Ascending aorta (tissue), 2 donors: ENCODE data around the gene MED9. TPM values are rescaled to one million over a fixed set of nuclear protein-coding genes. Genes with fewer than 3 reads are reported as not detected.

Experiments used
- DNase-seq, 2 donors: peaks; one replicate each; pipeline ENCODE4 v3.0.0-alpha.2; 2019; ENCODE audit warnings: low spot score in 2 of 2
- H3K27ac ChIP-seq, 2 donors: fragments of 200-600 bp; sonication (generic); one replicate each; pipeline ENCODE4 v1.5.1; 2016 to 2017; ENCODE audit warnings: mild to moderate bottlenecking in 1 of 2
- H3K27me3 ChIP-seq: fragments of 200-600 bp; sonication (generic); one replicate; pipeline ENCODE4 v1.5.1; 2017
- H3K36me3 ChIP-seq, 2 donors: fragments of 200-600 bp; sonication (generic); one replicate each; pipeline ENCODE4 v1.5.1; 2016
- H3K4me1 ChIP-seq, 2 donors: fragments of 200-600 bp; sonication (generic); one replicate each; pipeline ENCODE4 v1.5.1; 2016 to 2017; ENCODE audit warnings: mild to moderate bottlenecking in 1 of 2
- H3K4me3 ChIP-seq, 2 donors: fragments of 200-600 bp; sonication (generic); one replicate each; pipeline ENCODE4 v1.5.1; 2016 to 2017; ENCODE audit warnings: mild to moderate bottlenecking in 1 of 2
- H3K9me3 ChIP-seq, 2 donors: fragments of 200-600 bp; sonication (generic); one replicate each; pipeline ENCODE4 v1.5.1; 2016
- intact Hi-C: fragments of 100-400 bp; cut with DNase I; formaldehyde crosslinking; loops from one replicate; pipeline ENCODE4 v1.15.1; 2023
- total RNA-seq: library from RNA; depleted of rRNA; stranded (reverse); fragments of >200 nt; gene quantifications from one replicate; pipeline ENCODE4 v1.1.0, GENCODE V29; 2016
- TF ChIP-seq, protein P1 (sequence below), 3 experiments: fragments of 200-600 bp in 2 of 3; fragments of 450-650 bp in 1 of 3; sonication (generic) in 2 of 3; IDR thresholded peaks; one replicate each; pipeline ENCODE4 v1.5.1; 2016 to 2019; ENCODE audit warnings: antibody characterized with exemption in 3 of 3, mild to moderate bottlenecking in 1 of 3, moderate library complexity in 1 of 3

Gene MED9
- total RNA-seq, 1 donor from 2014 or later: 16.9 TPM

DNA sequence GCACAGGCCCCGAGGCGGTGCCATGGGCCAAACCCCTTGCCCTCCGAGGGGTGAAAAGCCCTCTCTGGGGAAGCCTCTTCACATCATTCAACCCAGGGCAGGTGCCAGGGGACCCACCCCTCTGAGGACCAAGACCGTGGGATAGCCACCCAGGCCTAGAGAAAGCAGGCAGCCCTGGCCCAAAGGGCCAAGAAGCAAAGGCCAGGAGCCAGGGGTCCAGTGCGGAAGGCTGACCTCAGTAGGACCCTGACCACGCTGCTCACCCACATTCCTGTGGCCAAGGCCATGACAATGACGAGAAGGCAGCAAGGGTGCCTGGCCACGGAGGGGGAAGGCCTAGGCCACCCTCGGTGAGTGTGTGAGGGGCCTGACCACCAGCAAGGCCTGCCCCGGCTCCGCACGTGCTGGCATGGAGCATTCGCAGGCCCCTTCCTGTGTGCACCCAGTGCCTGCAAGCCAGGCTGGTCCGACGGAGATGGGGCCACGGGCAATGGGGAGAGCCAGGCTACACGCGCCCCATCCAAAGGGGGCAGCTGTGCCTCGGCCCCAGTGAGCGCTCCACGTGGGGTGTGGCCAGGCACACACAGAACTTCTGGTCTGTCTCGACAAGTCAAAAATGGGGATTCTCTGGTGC lies 43.9 kb downstream of the MED9 start:
- TF ChIP-seq, protein P1, sequence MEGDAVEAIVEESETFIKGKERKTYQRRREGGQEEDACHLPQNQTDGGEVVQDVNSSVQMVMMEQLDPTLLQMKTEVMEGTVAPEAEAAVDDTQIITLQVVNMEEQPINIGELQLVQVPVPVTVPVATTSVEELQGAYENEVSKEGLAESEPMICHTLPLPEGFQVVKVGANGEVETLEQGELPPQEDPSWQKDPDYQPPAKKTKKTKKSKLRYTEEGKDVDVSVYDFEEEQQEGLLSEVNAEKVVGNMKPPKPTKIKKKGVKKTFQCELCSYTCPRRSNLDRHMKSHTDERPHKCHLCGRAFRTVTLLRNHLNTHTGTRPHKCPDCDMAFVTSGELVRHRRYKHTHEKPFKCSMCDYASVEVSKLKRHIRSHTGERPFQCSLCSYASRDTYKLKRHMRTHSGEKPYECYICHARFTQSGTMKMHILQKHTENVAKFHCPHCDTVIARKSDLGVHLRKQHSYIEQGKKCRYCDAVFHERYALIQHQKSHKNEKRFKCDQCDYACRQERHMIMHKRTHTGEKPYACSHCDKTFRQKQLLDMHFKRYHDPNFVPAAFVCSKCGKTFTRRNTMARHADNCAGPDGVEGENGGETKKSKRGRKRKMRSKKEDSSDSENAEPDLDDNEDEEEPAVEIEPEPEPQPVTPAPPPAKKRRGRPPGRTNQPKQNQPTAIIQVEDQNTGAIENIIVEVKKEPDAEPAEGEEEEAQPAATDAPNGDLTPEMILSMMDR (IDR thresholded peaks at IDR 0.05): no peak
- no peak for DNase-seq
- Histone ChIP-seq H3K27me3 (no peaks in the 10 kb centered on the region), H3K4me1 (no peaks in the 10 kb centered on the region), H3K4me3 (no peak overlapping the region), H3K9me3 (no peaks in the 10 kb centered on the region), H3K36me3 (no peaks in the 10 kb centered on the region), H3K27ac (no peak overlapping the region)
- intact Hi-C loops: no loop called here

GRCh38 chr17:17523001-17523730 lies 46.4 kb downstream of the MED9 start:
- no peak for DNase-seq
- no peaks in the 10 kb centered on the region for H3K4me1 ChIP-seq
- H3K36me3 ChIP-seq: no peaks in the 10 kb centered on the region
- H3K27me3 ChIP-seq: no peaks in the 10 kb centered on the region
- no peak overlapping the region for H3K4me3 ChIP-seq
- intact Hi-C loops: no loop called here
- H3K9me3 ChIP-seq: no peaks in the 10 kb centered on the region
- TF ChIP-seq, protein P1 (IDR thresholded peaks at IDR 0.05): no peak
- H3K27ac ChIP-seq: no peak overlapping the region

DNA sequence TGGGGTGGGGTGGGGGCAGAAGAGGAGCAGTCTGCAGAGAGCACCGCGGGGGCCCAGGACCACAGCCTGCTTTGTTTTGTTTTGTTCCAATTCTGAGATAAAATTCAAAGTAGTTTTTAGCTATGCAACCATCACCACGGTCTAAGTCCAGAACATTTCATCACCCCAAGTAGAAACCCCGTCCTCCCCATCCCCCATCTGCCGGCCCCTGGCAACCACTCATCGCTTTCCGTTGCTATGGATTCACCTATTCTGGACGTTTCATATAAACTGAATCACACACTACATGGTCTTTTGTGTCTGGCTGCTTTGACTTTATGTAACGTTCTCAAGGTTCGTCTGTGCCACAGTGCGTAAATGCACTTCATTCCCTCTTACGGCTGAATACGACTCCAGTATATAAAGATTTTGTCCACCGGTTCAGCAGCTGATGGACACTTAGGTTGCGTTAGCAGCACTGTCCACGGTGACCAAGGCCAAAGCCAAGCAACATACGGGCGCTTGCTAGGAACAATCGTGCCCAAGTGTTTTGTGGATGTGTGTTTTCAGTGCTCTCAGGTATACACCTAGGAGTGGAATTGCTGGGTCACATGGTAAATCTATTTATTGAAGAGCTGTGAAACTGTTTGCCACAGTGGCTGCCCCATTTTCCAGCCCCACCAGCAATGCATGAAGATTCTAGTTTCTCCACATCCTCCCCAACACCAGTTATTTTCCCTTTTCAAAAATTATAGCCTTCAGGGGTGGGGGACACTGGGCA lies 47.1 kb downstream of the MED9 start:
- H3K27me3 ChIP-seq: no peaks in the 10 kb centered on the region
- H3K27ac ChIP-seq: no peak overlapping the region
- intact Hi-C loops: no loop called here
- no peaks in the 10 kb centered on the region for H3K36me3 ChIP-seq
- H3K4me1 ChIP-seq: no peaks in the 10 kb centered on the region
- no peak for DNase-seq
- H3K4me3 ChIP-seq: no peak overlapping the region
- no peaks in the 10 kb centered on the region for H3K9me3 ChIP-seq
- TF ChIP-seq, protein P1 (IDR thresholded peaks at IDR 0.05): no peak

- H3K36me3 ChIP-seq: no peaks in the 10 kb centered on the region
- H3K27ac ChIP-seq: no peak overlapping the region
- H3K9me3 ChIP-seq: no peaks in the 10 kb centered on the region
- no peak for DNase-seq
- TF ChIP-seq, protein P1 (IDR thresholded peaks at IDR 0.05): no peak
- no peaks in the 10 kb centered on the region for H3K4me1 ChIP-seq
- no peak overlapping the region for H3K4me3 ChIP-seq
- intact Hi-C loops: no loop called here
- no peaks in the 10 kb centered on the region for H3K27me3 ChIP-seq
Observed at GRCh38 chr17:17525311-17525710, 48.5 kb downstream of the MED9 start.

DNA sequence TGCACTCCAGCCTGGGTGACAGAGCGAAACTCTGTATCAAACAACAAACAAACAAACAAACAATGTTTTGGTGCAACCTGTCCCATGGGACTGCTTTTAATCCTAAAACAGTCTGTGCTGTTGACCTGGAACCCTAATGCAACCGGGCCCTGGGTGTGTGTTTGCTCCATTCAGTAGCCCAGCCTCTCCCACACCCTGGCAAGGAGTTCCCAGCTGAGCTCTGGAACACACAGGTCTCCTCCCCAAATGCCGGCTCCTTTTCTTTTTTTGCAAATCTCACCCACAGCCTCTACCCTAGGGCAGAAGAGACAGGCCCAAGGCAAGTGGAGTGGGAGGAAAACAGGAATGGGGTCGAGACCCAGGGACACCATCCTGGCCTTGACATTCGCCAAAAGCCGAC lies 49.2 kb downstream of the MED9 start:
- Histone ChIP-seq H3K9me3 (no peaks in the 10 kb centered on the region), H3K36me3 (no peaks in the 10 kb centered on the region), H3K4me1 (no peaks in the 10 kb centered on the region), H3K27ac (no peak overlapping the region), H3K27me3 (no peaks in the 10 kb centered on the region), H3K4me3 (no peak overlapping the region)
- no peak for DNase-seq
- TF ChIP-seq, protein P1 (IDR thresholded peaks at IDR 0.05): no peak
- intact Hi-C loops: no loop called here
